ENCODE data around the gene RNF44. TPM values are rescaled to one million over a fixed set of nuclear protein-coding genes. Genes with fewer than 3 reads are reported as not detected.

RNF44 gene
- total RNA-seq, 1 experiment from 2014 or later: 58.4 TPM

DNA sequence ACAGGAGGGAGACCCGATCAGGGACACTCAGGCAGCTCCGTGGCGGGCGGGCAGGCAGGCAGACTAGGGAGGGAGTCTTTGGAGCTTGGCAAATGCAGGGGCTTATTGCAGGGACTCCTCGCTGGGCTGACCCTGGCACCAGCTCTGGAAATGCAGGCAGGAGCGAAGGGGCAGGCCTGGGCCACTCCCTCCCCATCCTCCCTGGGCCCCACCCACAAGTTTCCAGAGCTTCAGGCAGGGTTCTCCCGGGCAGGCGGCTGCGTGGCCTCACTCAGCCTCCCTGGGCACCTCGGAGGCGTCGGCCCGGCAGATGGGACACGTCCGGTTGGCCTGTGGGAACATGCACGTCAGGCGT lies 8.5 kb downstream of the RNF44 start:
- ChIA-PET POLR2A (no interaction called here), RAD21 (ENCODE audit: low non-redundant PET in 1 of 2, low total read pairs in 2 of 2, uncharacterized antibody in 2 of 2, unreplicated experiment in 2 of 2) (no interaction called here), CTCF (no interaction called here)
- no peak overlapping the region for H2AFZ ChIP-seq (ENCODE audit: low read depth, low read length, poor library complexity, severe bottlenecking)
- H3K4me3 ChIP-seq (replicated peaks in 1 of 2; ENCODE audit: low read depth in 1 of 2, low read length in 2 of 2): no peak overlapping the region
- DNase-seq (ENCODE audit: low read depth, low spot score): no peak
- intact Hi-C loops (cut with micrococcal nuclease): no loop called here
- no peaks in the 10 kb centered on the region for H3K9me3 ChIP-seq (ENCODE audit: control insufficient read depth in 1 of 2, insufficient read depth in 1 of 2, low read depth in 1 of 2, low read length in 2 of 2)
- H3K36me3 ChIP-seq (ENCODE audit: control insufficient read depth in 1 of 2, insufficient read depth in 2 of 2, low read length in 2 of 2): peaks cover 3 to 30% of the 10 kb centered on the region in 2 experiments; a peak in 2 of 4 replicates
- ATAC-seq: no peak
- no peaks in the 10 kb centered on the region for H3K9me2 ChIP-seq (ENCODE audit: insufficient read depth)
- no peaks in the 10 kb centered on the region for H4K20me1 ChIP-seq (ENCODE audit: insufficient read depth)
- no peak overlapping the region for H3K27ac ChIP-seq (ENCODE audit: low read depth, low read length)
- H3K4me1 ChIP-seq (ENCODE audit: control insufficient read depth in 1 of 2, insufficient read depth in 2 of 2, low read length in 2 of 2): no peaks in the 10 kb centered on the region
- no TSS peak for BruUV-seq (replicated peaks)
- no peaks in the 10 kb centered on the region for H3K27me3 ChIP-seq (ENCODE audit: insufficient read depth, low read length)
- TF ChIP-seq RAD21 (IDR thresholded peaks at IDR 0.05; ENCODE audit: low read depth): no peak
- TF ChIP-seq, protein P1, sequence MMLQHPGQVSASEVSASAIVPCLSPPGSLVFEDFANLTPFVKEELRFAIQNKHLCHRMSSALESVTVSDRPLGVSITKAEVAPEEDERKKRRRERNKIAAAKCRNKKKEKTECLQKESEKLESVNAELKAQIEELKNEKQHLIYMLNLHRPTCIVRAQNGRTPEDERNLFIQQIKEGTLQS (IDR thresholded peaks at IDR 0.05): no peak
- no peak for TF ChIP-seq JUND (IDR thresholded peaks at IDR 0.05)
- no peak for TF ChIP-seq YY1 (IDR thresholded peaks at IDR 0.05; ENCODE audit: extremely low read depth, insufficient replicate concordance, low read depth, low read length)
- TF ChIP-seq TCF7L2 (IDR thresholded peaks at IDR 0.05; ENCODE audit: borderline replicate concordance, extremely low read depth, insufficient read depth, insufficient read length): no peak
- TF ChIP-seq EZH2 (IDR thresholded peaks at IDR 0.05): no peak
- TF ChIP-seq ELF1 (IDR thresholded peaks at IDR 0.05; ENCODE audit: borderline replicate concordance, low read depth): no peak
- no peak for TF ChIP-seq EZH2phosphoT487 (IDR thresholded peaks at IDR 0.05; ENCODE audit: borderline replicate concordance)
- TF ChIP-seq, protein P2, sequence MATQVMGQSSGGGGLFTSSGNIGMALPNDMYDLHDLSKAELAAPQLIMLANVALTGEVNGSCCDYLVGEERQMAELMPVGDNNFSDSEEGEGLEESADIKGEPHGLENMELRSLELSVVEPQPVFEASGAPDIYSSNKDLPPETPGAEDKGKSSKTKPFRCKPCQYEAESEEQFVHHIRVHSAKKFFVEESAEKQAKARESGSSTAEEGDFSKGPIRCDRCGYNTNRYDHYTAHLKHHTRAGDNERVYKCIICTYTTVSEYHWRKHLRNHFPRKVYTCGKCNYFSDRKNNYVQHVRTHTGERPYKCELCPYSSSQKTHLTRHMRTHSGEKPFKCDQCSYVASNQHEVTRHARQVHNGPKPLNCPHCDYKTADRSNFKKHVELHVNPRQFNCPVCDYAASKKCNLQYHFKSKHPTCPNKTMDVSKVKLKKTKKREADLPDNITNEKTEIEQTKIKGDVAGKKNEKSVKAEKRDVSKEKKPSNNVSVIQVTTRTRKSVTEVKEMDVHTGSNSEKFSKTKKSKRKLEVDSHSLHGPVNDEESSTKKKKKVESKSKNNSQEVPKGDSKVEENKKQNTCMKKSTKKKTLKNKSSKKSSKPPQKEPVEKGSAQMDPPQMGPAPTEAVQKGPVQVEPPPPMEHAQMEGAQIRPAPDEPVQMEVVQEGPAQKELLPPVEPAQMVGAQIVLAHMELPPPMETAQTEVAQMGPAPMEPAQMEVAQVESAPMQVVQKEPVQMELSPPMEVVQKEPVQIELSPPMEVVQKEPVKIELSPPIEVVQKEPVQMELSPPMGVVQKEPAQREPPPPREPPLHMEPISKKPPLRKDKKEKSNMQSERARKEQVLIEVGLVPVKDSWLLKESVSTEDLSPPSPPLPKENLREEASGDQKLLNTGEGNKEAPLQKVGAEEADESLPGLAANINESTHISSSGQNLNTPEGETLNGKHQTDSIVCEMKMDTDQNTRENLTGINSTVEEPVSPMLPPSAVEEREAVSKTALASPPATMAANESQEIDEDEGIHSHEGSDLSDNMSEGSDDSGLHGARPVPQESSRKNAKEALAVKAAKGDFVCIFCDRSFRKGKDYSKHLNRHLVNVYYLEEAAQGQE (IDR thresholded peaks at IDR 0.05; ENCODE audit: low read depth): no peak
- no peak for TF ChIP-seq SIN3A (IDR thresholded peaks at IDR 0.05; ENCODE audit: low read depth)
- TF ChIP-seq MAX (IDR thresholded peaks at IDR 0.05): no peak
- no peak for TF ChIP-seq CBX3 (IDR thresholded peaks at IDR 0.05; ENCODE audit: low read depth)
- TF ChIP-seq, protein P3, sequence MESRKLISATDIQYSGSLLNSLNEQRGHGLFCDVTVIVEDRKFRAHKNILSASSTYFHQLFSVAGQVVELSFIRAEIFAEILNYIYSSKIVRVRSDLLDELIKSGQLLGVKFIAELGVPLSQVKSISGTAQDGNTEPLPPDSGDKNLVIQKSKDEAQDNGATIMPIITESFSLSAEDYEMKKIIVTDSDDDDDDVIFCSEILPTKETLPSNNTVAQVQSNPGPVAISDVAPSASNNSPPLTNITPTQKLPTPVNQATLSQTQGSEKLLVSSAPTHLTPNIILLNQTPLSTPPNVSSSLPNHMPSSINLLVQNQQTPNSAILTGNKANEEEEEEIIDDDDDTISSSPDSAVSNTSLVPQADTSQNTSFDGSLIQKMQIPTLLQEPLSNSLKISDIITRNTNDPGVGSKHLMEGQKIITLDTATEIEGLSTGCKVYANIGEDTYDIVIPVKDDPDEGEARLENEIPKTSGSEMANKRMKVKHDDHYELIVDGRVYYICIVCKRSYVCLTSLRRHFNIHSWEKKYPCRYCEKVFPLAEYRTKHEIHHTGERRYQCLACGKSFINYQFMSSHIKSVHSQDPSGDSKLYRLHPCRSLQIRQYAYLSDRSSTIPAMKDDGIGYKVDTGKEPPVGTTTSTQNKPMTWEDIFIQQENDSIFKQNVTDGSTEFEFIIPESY (IDR thresholded peaks at IDR 0.05; ENCODE audit: extremely low read depth, insufficient replicate concordance, low read length): no peak
- TF ChIP-seq POLR2AphosphoS5 (IDR thresholded peaks at IDR 0.05; ENCODE audit: low read depth, low read length): no peak
- no peak for TF ChIP-seq CTCF (IDR thresholded peaks at IDR 0.05 in 2 of 3, conservative IDR thresholded peaks at IDR 0.05 in 1 of 3; ENCODE audit: borderline replicate concordance in 1 of 3, insufficient read depth in 1 of 3, low read depth in 2 of 3, low read length in 2 of 3)
- no peak for TF ChIP-seq POLR2A (IDR thresholded peaks at IDR 0.05; ENCODE audit: borderline replicate concordance, extremely low read depth, insufficient read depth, insufficient read length)
- no peak for TF ChIP-seq CEBPB (IDR thresholded peaks at IDR 0.05; ENCODE audit: low read depth)
- TF ChIP-seq ZNF274 (IDR thresholded peaks at IDR 0.05; ENCODE audit: low read depth, low read length): no peak
- H3K9ac ChIP-seq (ENCODE audit: low read length): no peak overlapping the region
- no peak overlapping the region for H3K4me2 ChIP-seq (ENCODE audit: low read length)
- H3K79me2 ChIP-seq (ENCODE audit: insufficient read depth, low read length): peaks cover 15% of the 10 kb centered on the region
